HCT116 (cell line): Measurements from ENCODE around the gene ATF1. TPM values are rescaled to one million over a fixed set of nuclear protein-coding genes. Genes with fewer than 3 reads are reported as not detected.

Experiments
- ATAC-seq: fragments of 200-7000 bp; cut with Tn5 transposase; 2 replicates; pipeline ENCODE4 v1.9.1; 2020; ENCODE audit warnings: mild to moderate bottlenecking, moderate library complexity
- BruUV-seq: library from RNA; stranded (reverse); fragments of 400-500 nt; replicated peaks from 2 replicates; lab custom pipeline; 2021; lab: Mats Ljungman, UMichigan
- CTCF ChIA-PET: fragments of 300-600 bp; sonication (Branson Sonifier 250); formaldehyde crosslinking; loops from one replicate; lab custom pipeline; 2021; ENCODE audit warnings: antibody characterized with exemption; lab: Charles Lee
- POLR2A ChIA-PET: fragments of 300-600, 350-600 bp; sonication (Branson Sonifier 250); formaldehyde crosslinking; loops from one replicate; lab custom pipeline; 2021; ENCODE audit warnings: antibody characterized with exemption; lab: Charles Lee
- RAD21 ChIA-PET, 2 experiments: fragments of 300-600 bp; sonication (Branson Sonifier 250); formaldehyde crosslinking; loops; one replicate each; lab custom pipeline; 2023; ENCODE audit warnings: low total read pairs in 2 of 2; ENCODE audit not compliant: uncharacterized antibody in 2 of 2, unreplicated experiment in 2 of 2, low non-redundant PET in 1 of 2; lab: Charles Lee
- DNase-seq: peaks from one replicate; pipeline ENCODE4 v3.0.0-alpha.2; 2010; ENCODE audit warnings: low read depth, low spot score
- H2AFZ ChIP-seq: fragments of 200-600 bp; shearing (Covaris generic), sonication (generic); 2 replicates; pipeline ENCODE4 v1.6.1; 2017; ENCODE audit warnings: low read depth, mixed run types, mixed read lengths, antibody characterized with exemption, low read length; ENCODE audit not compliant: poor library complexity, severe bottlenecking
- H3K27ac ChIP-seq: 2 replicates; pipeline ENCODE4 v1.5.1; 2012; ENCODE audit warnings: low read depth, low read length
- H3K27me3 ChIP-seq: fragments of 200-600 bp; sonication (generic); 2 replicates; pipeline ENCODE4 v1.6.1; 2016; ENCODE audit warnings: mixed run types, low read length, mixed read lengths; ENCODE audit not compliant: insufficient read depth
- H3K36me3 ChIP-seq, 2 experiments: fragments of 200-500 bp in 1 of 2; fragments of 200-600 bp in 1 of 2; sonication (Bioruptor generic) in 1 of 2; sonication (generic) in 1 of 2; 2 replicates each; pipeline versions ENCODE4 v1.5.1 to v1.6.1; 2014 to 2016; ENCODE audit warnings: low read length in 2 of 2, inconsistent platforms in 1 of 2, mixed read lengths in 1 of 2, mixed run types in 1 of 2; ENCODE audit not compliant: insufficient read depth in 2 of 2, control insufficient read depth in 1 of 2
- H3K4me1 ChIP-seq, 2 experiments: fragments of 200-600 bp in 1 of 2; sonication (generic) in 1 of 2; 2 replicates each; pipeline versions ENCODE4 v1.5.1 to v1.6.1; 2012 to 2017; ENCODE audit warnings: low read length in 2 of 2, inconsistent platforms in 1 of 2, mild to moderate bottlenecking in 1 of 2, mixed read lengths in 1 of 2, mixed run types in 1 of 2, moderate library complexity in 1 of 2; ENCODE audit not compliant: insufficient read depth in 2 of 2, control insufficient read depth in 1 of 2
- H3K4me2 ChIP-seq: fragments of 200-600 bp; sonication (generic); 2 replicates; pipeline ENCODE4 v1.6.1; 2017; ENCODE audit warnings: mixed run types, low read length, mixed read lengths
- H3K4me3 ChIP-seq, 2 experiments: fragments of 200-600 bp in 1 of 2; sonication (generic) in 1 of 2; replicated peaks in 1 of 2; 2 replicates each; pipeline ENCODE4 v1.5.1; 2011 to 2016; ENCODE audit warnings: low read length in 2 of 2, control low read depth in 1 of 2, low read depth in 1 of 2, mild to moderate bottlenecking in 1 of 2, mixed read lengths in 1 of 2, mixed run types in 1 of 2
- H3K79me2 ChIP-seq: fragments of 200-600 bp; sonication (generic); 2 replicates; pipeline ENCODE4 v1.6.1; 2017; ENCODE audit warnings: mild to moderate bottlenecking, mixed run types, low read length, moderate library complexity, mixed read lengths; ENCODE audit not compliant: insufficient read depth
- H3K9ac ChIP-seq: fragments of 200-600 bp; sonication (generic); 2 replicates; pipeline ENCODE4 v1.6.1; 2016; ENCODE audit warnings: low read length, mixed read lengths
- H3K9me2 ChIP-seq: fragments of 200-600 bp; sonication (generic), shearing (Covaris generic); 2 replicates; pipeline ENCODE4 v1.6.1; 2017; ENCODE audit warnings: mixed run types, mild to moderate bottlenecking, moderate library complexity; ENCODE audit not compliant: insufficient read depth
- H3K9me3 ChIP-seq, 2 experiments: fragments of 200-500 bp in 1 of 2; fragments of 200-600 bp in 1 of 2; sonication (Bioruptor generic) in 1 of 2; sonication (generic) in 1 of 2; 2 replicates each; pipeline ENCODE4 v1.6.1; 2014 to 2017; ENCODE audit warnings: low read length in 2 of 2, mixed read lengths in 2 of 2, inconsistent platforms in 1 of 2, low read depth in 1 of 2, mild to moderate bottlenecking in 1 of 2, mixed run types in 1 of 2, moderate library complexity in 1 of 2; ENCODE audit not compliant: control insufficient read depth in 1 of 2, insufficient read depth in 1 of 2
- H4K20me1 ChIP-seq: fragments of 200-600 bp; sonication (generic), shearing (Covaris generic); 2 replicates; pipeline ENCODE4 v1.6.1; 2017; ENCODE audit warnings: mixed run types, mild to moderate bottlenecking, moderate library complexity; ENCODE audit not compliant: insufficient read depth
- YY1 ChIP-seq: IDR thresholded peaks from 2 replicates; pipeline ENCODE4 v1.6.1; 2011; ENCODE audit warnings: low read length, low read depth, moderate library complexity, mild to moderate bottlenecking; ENCODE audit not compliant: insufficient replicate concordance; ENCODE audit errors: extremely low read depth
- intact Hi-C: fragments of 100-400 bp; cut with micrococcal nuclease; formaldehyde crosslinking; loops from 2 replicates; pipeline ENCODE4 v1.10.0; 2022
- total RNA-seq: library from RNA; stranded (reverse); gene quantifications from one replicate; pipeline ENCODE4 v1.2.1, GENCODE V29; 2021; ENCODE audit not compliant: unreplicated experiment
- TF ChIP-seq, protein P1 (sequence below): IDR thresholded peaks from 2 replicates; pipeline ENCODE4 v1.6.1; 2011; ENCODE audit warnings: mild to moderate bottlenecking, low read length, moderate library complexity; ENCODE audit not compliant: insufficient replicate concordance; ENCODE audit errors: extremely low read depth
- TF ChIP-seq, protein P2 (sequence below): IDR thresholded peaks from 2 replicates; pipeline ENCODE4 v1.6.1; 2012; ENCODE audit warnings: low read depth

Gene ATF1
- total RNA-seq, 1 experiment from 2014 or later: 48.8 TPM

DNA sequence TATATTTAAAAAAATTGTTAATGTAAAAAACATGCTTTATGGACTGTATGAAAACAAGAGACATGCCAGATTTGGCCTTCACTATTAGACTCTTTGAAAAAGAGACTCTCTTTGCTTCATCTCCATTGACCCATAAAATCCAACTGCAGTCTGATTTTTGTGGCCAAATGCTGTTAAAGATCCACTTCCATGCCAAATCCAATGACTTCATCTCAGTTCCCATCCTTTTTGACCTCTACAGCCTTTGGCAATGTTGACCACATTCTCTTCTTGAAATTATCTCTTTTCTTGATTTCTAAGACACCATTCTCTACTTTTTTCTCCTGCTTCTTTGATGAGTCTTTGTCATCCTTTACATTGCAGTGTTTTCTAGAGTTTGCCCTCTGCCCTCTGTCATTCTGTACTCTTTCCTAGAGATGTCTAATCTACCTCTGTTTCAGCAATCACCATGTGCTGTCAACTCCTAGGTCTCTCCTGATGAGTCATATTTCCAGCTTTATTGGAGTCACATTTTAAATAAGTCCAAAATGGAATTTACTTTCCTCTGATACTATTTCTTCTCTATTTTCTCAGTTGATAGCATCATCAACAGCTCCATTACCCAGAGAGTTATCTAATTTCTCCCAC lies 81.2 kb downstream of the ATF1 start:
- H3K79me2 ChIP-seq: no peaks in the 10 kb centered on the region
- peaks cover 0 to 6% of the 10 kb centered on the region in 2 experiments; a peak in 1 of 4 replicates for H3K9me3 ChIP-seq
- no peaks in the 10 kb centered on the region for H3K36me3 ChIP-seq
- POLR2A ChIA-PET: no interaction called here
- H3K27me3 ChIP-seq: no peaks in the 10 kb centered on the region
- DNase-seq (no peak), ATAC-seq (no peak)
- no peak overlapping the region for H3K4me3 ChIP-seq
- H3K9me2 ChIP-seq: no peaks in the 10 kb centered on the region
- no peak overlapping the region for H2AFZ ChIP-seq
- no peak overlapping the region for H3K4me2 ChIP-seq
- no peak for TF ChIP-seq YY1
- TF ChIP-seq, protein P1, sequence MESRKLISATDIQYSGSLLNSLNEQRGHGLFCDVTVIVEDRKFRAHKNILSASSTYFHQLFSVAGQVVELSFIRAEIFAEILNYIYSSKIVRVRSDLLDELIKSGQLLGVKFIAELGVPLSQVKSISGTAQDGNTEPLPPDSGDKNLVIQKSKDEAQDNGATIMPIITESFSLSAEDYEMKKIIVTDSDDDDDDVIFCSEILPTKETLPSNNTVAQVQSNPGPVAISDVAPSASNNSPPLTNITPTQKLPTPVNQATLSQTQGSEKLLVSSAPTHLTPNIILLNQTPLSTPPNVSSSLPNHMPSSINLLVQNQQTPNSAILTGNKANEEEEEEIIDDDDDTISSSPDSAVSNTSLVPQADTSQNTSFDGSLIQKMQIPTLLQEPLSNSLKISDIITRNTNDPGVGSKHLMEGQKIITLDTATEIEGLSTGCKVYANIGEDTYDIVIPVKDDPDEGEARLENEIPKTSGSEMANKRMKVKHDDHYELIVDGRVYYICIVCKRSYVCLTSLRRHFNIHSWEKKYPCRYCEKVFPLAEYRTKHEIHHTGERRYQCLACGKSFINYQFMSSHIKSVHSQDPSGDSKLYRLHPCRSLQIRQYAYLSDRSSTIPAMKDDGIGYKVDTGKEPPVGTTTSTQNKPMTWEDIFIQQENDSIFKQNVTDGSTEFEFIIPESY: no peak
- TF ChIP-seq, protein P2, sequence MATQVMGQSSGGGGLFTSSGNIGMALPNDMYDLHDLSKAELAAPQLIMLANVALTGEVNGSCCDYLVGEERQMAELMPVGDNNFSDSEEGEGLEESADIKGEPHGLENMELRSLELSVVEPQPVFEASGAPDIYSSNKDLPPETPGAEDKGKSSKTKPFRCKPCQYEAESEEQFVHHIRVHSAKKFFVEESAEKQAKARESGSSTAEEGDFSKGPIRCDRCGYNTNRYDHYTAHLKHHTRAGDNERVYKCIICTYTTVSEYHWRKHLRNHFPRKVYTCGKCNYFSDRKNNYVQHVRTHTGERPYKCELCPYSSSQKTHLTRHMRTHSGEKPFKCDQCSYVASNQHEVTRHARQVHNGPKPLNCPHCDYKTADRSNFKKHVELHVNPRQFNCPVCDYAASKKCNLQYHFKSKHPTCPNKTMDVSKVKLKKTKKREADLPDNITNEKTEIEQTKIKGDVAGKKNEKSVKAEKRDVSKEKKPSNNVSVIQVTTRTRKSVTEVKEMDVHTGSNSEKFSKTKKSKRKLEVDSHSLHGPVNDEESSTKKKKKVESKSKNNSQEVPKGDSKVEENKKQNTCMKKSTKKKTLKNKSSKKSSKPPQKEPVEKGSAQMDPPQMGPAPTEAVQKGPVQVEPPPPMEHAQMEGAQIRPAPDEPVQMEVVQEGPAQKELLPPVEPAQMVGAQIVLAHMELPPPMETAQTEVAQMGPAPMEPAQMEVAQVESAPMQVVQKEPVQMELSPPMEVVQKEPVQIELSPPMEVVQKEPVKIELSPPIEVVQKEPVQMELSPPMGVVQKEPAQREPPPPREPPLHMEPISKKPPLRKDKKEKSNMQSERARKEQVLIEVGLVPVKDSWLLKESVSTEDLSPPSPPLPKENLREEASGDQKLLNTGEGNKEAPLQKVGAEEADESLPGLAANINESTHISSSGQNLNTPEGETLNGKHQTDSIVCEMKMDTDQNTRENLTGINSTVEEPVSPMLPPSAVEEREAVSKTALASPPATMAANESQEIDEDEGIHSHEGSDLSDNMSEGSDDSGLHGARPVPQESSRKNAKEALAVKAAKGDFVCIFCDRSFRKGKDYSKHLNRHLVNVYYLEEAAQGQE: no peak
- H4K20me1 ChIP-seq: no peaks in the 10 kb centered on the region
- H3K4me1 ChIP-seq: no peaks in the 10 kb centered on the region
- H3K27ac ChIP-seq: no peak overlapping the region
- H3K9ac ChIP-seq: no peak overlapping the region
- intact Hi-C loops: no loop called here
- CTCF ChIA-PET: interaction anchor here (0.9 kb wide), 1 partner anchor 20 kb away, joined by 3 read pairs; no protein-coding TSS in a partner anchor
- RAD21 ChIA-PET: no interaction called here
- no TSS peak for BruUV-seq
